A549 (cell line): Measurements from ENCODE around the gene ASB16.

Experiments used
- CBX2 ChIP-seq: fragments of 200-600 bp; sonication (generic); IDR thresholded peaks from 2 replicates; pipeline ENCODE4 v1.6.1; 2016; ENCODE audit warnings: low read depth, mild to moderate bottlenecking, borderline replicate concordance
- CHD2 ChIP-seq: fragments of 150-350 bp; IDR thresholded peaks from 2 replicates; pipeline ENCODE4 v1.6.1; 2014; ENCODE audit warnings: low read length; ENCODE audit not compliant: partially characterized antibody
- JUN ChIP-seq, 2 experiments: fragments of >200 bp; sonication (Bioruptor Twin); formaldehyde crosslinking; IDR thresholded peaks; 2 replicates in 1 of 2; 3 replicates in 1 of 2; pipeline ENCODE4 v1.6.1; 2016 to 2017
- KDM1A ChIP-seq: fragments of 200-600 bp; sonication (generic); IDR thresholded peaks from 2 replicates; pipeline ENCODE4 v1.6.1; 2016; ENCODE audit warnings: low read depth, mild to moderate bottlenecking
- PHF8 ChIP-seq: fragments of 200-600 bp; sonication (generic); IDR thresholded peaks from 2 replicates; pipeline ENCODE4 v1.6.1; 2016; ENCODE audit warnings: low read depth, mild to moderate bottlenecking, antibody characterized with exemption, moderate library complexity, borderline replicate concordance
- TP53 ChIP-seq: fragments of 250-450 bp; sonication (Bioruptor Pico); IDR thresholded peaks from 2 replicates; pipeline ENCODE4 v1.5.0; 2021; ENCODE audit warnings: mild to moderate bottlenecking, moderate library complexity
- TF ChIP-seq, protein P1 (sequence below): fragments of 150-350 bp; IDR thresholded peaks from 2 replicates; pipeline ENCODE4 v1.6.1; 2014; ENCODE audit warnings: low read depth, mild to moderate bottlenecking, low read length
- TF ChIP-seq, protein P2 (sequence below): fragments of >200 bp; sonication (Bioruptor Twin); formaldehyde crosslinking; IDR thresholded peaks from 3 replicates; pipeline ENCODE4 v1.5.1; 2016

DNA sequence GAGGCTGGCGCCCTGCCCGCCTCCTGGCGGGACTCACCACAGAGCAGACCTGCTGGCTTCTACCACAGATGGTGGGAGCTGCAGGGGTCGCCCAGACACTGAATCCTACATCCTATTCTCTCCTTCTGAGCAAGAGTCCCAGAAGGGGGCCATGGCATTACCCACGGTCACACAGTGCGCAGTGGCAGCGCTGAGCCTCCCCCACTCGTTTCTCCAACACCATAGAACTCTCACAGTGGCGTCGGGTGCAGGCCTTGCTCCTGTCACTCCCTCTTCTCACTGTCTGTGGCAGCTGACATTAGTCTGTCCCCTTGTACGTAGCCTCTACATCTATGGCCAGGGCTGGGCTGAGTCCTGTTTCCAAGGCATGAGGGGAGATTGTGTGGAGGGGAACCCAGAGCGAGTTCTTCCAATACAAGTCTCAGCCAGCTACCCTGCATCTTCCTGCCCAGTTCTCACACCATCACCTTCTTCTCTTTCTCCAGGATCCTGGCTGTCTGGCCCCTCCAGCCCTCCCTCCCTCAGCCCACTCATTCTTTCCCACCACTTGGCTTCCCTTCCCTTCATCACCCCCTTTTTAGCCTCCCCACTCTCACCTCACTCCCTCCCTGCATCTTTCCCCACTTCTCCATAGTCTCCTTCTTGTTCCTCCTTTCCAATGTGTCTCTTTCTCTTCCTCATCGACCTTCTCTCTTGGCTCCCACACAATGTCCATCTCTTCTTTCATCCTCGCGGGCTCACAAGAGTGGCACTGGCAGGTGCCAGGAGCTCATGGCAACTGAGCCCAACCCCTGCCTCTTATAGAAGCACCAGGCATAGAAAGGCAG lies 43.1 kb downstream of the ASB16 start:
- TF ChIP-seq, protein P1, sequence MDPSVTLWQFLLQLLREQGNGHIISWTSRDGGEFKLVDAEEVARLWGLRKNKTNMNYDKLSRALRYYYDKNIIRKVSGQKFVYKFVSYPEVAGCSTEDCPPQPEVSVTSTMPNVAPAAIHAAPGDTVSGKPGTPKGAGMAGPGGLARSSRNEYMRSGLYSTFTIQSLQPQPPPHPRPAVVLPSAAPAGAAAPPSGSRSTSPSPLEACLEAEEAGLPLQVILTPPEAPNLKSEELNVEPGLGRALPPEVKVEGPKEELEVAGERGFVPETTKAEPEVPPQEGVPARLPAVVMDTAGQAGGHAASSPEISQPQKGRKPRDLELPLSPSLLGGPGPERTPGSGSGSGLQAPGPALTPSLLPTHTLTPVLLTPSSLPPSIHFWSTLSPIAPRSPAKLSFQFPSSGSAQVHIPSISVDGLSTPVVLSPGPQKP: no peak
- TF ChIP-seq JUN (IDR thresholded peaks at IDR 0.05): no peak
- TF ChIP-seq KDM1A: no peak
- TF ChIP-seq, protein P2, sequence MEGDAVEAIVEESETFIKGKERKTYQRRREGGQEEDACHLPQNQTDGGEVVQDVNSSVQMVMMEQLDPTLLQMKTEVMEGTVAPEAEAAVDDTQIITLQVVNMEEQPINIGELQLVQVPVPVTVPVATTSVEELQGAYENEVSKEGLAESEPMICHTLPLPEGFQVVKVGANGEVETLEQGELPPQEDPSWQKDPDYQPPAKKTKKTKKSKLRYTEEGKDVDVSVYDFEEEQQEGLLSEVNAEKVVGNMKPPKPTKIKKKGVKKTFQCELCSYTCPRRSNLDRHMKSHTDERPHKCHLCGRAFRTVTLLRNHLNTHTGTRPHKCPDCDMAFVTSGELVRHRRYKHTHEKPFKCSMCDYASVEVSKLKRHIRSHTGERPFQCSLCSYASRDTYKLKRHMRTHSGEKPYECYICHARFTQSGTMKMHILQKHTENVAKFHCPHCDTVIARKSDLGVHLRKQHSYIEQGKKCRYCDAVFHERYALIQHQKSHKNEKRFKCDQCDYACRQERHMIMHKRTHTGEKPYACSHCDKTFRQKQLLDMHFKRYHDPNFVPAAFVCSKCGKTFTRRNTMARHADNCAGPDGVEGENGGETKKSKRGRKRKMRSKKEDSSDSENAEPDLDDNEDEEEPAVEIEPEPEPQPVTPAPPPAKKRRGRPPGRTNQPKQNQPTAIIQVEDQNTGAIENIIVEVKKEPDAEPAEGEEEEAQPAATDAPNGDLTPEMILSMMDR: no peak
- no peak for TF ChIP-seq CHD2
- no peak for TF ChIP-seq PHF8
- TF ChIP-seq CBX2: no peak
- TF ChIP-seq TP53 (CRISPR knock-in tag): no peak
